Lung (tissue), 12 donors: ENCODE results near the gene OR2T34. TPM values are rescaled to one million over a fixed set of nuclear protein-coding genes. Genes with fewer than 3 reads are reported as not detected.

ENCODE experiments used
- ATAC-seq: fragments of 200-7000 bp; cut with Tn5 transposase; one replicate; pipeline ENCODE4 v1.9.1; 2020; ENCODE audit warnings: moderate number of reproducible peaks; ENCODE audit not compliant: insufficient read depth, low FRiP score
- DNase-seq, 3 donors: peaks; one replicate each; pipeline ENCODE4 v3.0.0-alpha.2; 2013 to 2017
- H3K27ac ChIP-seq, 2 donors: one replicate each; pipeline ENCODE4 v1.5.1; 2013; ENCODE audit warnings: mild to moderate bottlenecking in 2 of 2, moderate library complexity in 2 of 2, control low read depth in 1 of 2, inconsistent platforms in 1 of 2, low read depth in 1 of 2, low read length in 1 of 2
- H3K27me3 ChIP-seq, 3 donors: one replicate each; pipeline ENCODE4 v1.5.1; 2013; ENCODE audit warnings: low read length in 2 of 3; ENCODE audit not compliant: control insufficient read depth in 3 of 3, insufficient read depth in 3 of 3
- H3K36me3 ChIP-seq, 4 donors: one replicate each; pipeline ENCODE4 v1.5.1; 2013; ENCODE audit warnings: low read length in 4 of 4, mild to moderate bottlenecking in 1 of 4, moderate library complexity in 1 of 4; ENCODE audit not compliant: control insufficient read depth in 4 of 4, insufficient read depth in 4 of 4
- H3K4me1 ChIP-seq, 5 donors: one replicate each; pipeline ENCODE4 v1.5.1; 2013; ENCODE audit warnings: low read length in 5 of 5, mild to moderate bottlenecking in 2 of 5, moderate library complexity in 1 of 5; ENCODE audit not compliant: control insufficient read depth in 5 of 5, insufficient read depth in 5 of 5
- H3K4me3 ChIP-seq: one replicate; pipeline ENCODE4 v1.5.1; 2013; ENCODE audit warnings: mild to moderate bottlenecking, control low read depth, moderate library complexity
- H3K9ac ChIP-seq, 2 donors: one replicate each; pipeline ENCODE4 v1.5.1; 2013; ENCODE audit warnings: low read length in 2 of 2, control low read depth in 1 of 2; ENCODE audit not compliant: insufficient read depth in 1 of 2
- H3K9me3 ChIP-seq, 4 donors: one replicate each; pipeline ENCODE4 v1.5.1; 2013; ENCODE audit warnings: low read length in 3 of 4, mild to moderate bottlenecking in 1 of 4, moderate library complexity in 1 of 4; ENCODE audit not compliant: control insufficient read depth in 4 of 4, insufficient read depth in 3 of 4
- WGBS, 2 donors: extraction: QIAGEN DNeasy Blood & Tissue Kit; methylation state at CpG; one replicate each; pipeline ENCODE4 v1.1.7; 2013; 5-methylcytosine and 5-hydroxymethylcytosine counted together
- polyA plus RNA-seq, 2 donors: library from polyadenylated mRNA; stranded (reverse); fragments of 200-250 nt; gene quantifications; one replicate each; pipeline ENCODE4 v1.2.1, GENCODE V29; 2013
- total RNA-seq, 2 donors: library from RNA; depleted of rRNA in 1 of 2; stranded (reverse); fragments of >200 nt in 1 of 2; gene quantifications; one replicate each; pipeline ENCODE4 v1.2.1, GENCODE V29; 2014 to 2021
- TF ChIP-seq, protein P1 (sequence below): IDR thresholded peaks from 2 replicates; pipeline ENCODE4 v1.5.1; 2012; ENCODE audit warnings: mild to moderate bottlenecking; ENCODE audit errors: control extremely low read depth, extremely low read depth
- donor health status: control.
- donor health status: control.
- donor health status: Bipolar disorder and iron deficiency.
- donor health status: healthy.
- donor health status: DM: yes; HTN: yes; CAD: no.

Gene OR2T34
- total and polyA plus RNA-seq, 4 donors = not detected

- Histone ChIP-seq H3K27ac (no peak overlapping the region), H3K9me3 (peaks cover 0 to 5% (median 0%) of the 10 kb centered on the region in 4 donors), H3K4me1 (no peaks in the 10 kb centered on the region), H3K27me3 (no peaks in the 10 kb centered on the region), H3K9ac (no peak overlapping the region), H3K4me3 (no peak overlapping the region), H3K36me3 (no peaks in the 10 kb centered on the region)
- ATAC-seq (no peak), DNase-seq (no peak)
- 80 to 100% methylated on average over 1 of the region's 1 CpG for WGBS, 2 donors
- TF ChIP-seq, protein P1, sequence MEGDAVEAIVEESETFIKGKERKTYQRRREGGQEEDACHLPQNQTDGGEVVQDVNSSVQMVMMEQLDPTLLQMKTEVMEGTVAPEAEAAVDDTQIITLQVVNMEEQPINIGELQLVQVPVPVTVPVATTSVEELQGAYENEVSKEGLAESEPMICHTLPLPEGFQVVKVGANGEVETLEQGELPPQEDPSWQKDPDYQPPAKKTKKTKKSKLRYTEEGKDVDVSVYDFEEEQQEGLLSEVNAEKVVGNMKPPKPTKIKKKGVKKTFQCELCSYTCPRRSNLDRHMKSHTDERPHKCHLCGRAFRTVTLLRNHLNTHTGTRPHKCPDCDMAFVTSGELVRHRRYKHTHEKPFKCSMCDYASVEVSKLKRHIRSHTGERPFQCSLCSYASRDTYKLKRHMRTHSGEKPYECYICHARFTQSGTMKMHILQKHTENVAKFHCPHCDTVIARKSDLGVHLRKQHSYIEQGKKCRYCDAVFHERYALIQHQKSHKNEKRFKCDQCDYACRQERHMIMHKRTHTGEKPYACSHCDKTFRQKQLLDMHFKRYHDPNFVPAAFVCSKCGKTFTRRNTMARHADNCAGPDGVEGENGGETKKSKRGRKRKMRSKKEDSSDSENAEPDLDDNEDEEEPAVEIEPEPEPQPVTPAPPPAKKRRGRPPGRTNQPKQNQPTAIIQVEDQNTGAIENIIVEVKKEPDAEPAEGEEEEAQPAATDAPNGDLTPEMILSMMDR = no peak
Measured at GRCh38 chr1:248592655-248593054, 18.1 kb upstream of the OR2T34 start.

DNA sequence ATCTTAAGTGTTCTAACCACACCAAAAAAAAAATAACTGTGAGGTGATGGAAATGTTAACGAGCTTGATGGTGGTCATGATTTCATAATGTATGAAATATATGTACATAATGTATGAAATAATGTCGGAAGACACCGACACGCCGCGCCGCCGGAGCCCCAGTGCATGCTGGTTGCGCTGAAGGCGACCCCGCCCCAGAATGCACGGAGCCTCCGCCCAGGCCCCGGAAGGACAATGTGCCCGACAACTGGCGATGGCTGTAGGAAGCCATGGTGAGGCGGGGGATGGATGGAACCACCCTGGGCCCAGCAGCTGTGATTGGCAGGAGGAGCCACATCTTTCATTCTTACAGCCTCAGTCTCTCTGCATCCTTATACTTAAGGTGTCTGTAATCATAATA, 15.5 kb upstream of the OR2T34 start:
- no peaks in the 10 kb centered on the region for H3K36me3 ChIP-seq
- H3K9me3 ChIP-seq = peaks cover 0 to 5% (median 0%) of the 10 kb centered on the region in 4 donors
- no peak for ATAC-seq
- H3K9ac ChIP-seq = no peak overlapping the region
- H3K27me3 ChIP-seq = no peaks in the 10 kb centered on the region
- no peak overlapping the region for H3K4me3 ChIP-seq
- DNase-seq = no peak
- 95 to 96% methylated on average over 17 of the region's 17 CpGs for WGBS, 2 donors
- TF ChIP-seq, protein P1 = no peak
- H3K4me1 ChIP-seq = no peaks in the 10 kb centered on the region
- H3K27ac ChIP-seq = no peak overlapping the region

DNA sequence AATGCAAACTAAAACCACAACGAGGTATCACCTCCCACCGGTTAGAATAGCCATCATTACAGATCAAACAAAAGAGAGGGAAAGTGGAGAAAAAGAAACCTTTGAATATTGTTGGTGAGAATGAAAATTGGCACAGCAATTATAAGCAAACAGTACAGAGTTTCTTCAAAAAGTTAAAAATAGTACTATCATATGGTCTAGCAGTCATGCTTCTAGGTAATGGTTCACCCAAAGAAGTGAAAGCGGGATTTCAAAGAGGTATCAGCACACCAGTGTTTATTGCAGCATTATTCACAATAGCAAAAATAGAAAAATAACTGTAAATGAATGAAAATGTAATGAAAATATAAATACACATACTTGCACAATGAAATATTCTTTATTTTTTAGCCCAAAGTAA, 14.8 kb upstream of the OR2T34 start:
- ATAC-seq = no peak
- Histone ChIP-seq H3K4me1 (no peaks in the 10 kb centered on the region), H3K36me3 (no peaks in the 10 kb centered on the region), H3K27me3 (no peaks in the 10 kb centered on the region), H3K4me3 (no peak overlapping the region), H3K27ac (no peak overlapping the region), H3K9me3 (peaks cover 0 to 5% (median 0%) of the 10 kb centered on the region in 4 donors), H3K9ac (no peak overlapping the region)
- 87 to 91% methylated on average over 3 of the region's 3 CpGs for WGBS, 2 donors
- TF ChIP-seq, protein P1 = no peak
- no peak for DNase-seq

- DNase-seq = no peak
- Histone ChIP-seq H3K9me3 (peaks cover 0 to 1% (median 0%) of the 10 kb centered on the region in 4 donors), H3K27me3 (no peaks in the 10 kb centered on the region), H3K9ac (no peak overlapping the region), H3K4me1 (no peaks in the 10 kb centered on the region), H3K36me3 (no peaks in the 10 kb centered on the region), H3K4me3 (no peak overlapping the region), H3K27ac (no peak overlapping the region)
- no peak for ATAC-seq
- TF ChIP-seq, protein P1 = no peak
- 83 to 86% methylated on average over 3 of the region's 3 CpGs for WGBS, 2 donors
Measured at GRCh38 chr1:248585266-248585665, 10.7 kb upstream of the OR2T34 start.
